Thyroid gland (tissue), 4 donors: ENCODE measurements around the gene CMC2.

Experiments used
- POLR2A ChIP-seq, 2 donors: fragments of 450-650 bp; IDR thresholded peaks; one replicate each; pipeline ENCODE4 v1.6.1; 2017; ENCODE audit warnings: antibody characterized with exemption in 2 of 2, mild to moderate bottlenecking in 2 of 2, moderate library complexity in 1 of 2
- TF ChIP-seq, protein P1 (sequence below), 6 experiments: fragments of 200-600 bp in 3 of 6; fragments of 450-650 bp in 3 of 6; sonication (generic) in 3 of 6; IDR thresholded peaks; one replicate each; pipeline ENCODE4 v1.5.1; 2016 to 2019; ENCODE audit warnings: antibody characterized with exemption in 6 of 6, mild to moderate bottlenecking in 2 of 6, inconsistent platforms in 1 of 6, moderate library complexity in 1 of 6

- TF ChIP-seq, protein P1, sequence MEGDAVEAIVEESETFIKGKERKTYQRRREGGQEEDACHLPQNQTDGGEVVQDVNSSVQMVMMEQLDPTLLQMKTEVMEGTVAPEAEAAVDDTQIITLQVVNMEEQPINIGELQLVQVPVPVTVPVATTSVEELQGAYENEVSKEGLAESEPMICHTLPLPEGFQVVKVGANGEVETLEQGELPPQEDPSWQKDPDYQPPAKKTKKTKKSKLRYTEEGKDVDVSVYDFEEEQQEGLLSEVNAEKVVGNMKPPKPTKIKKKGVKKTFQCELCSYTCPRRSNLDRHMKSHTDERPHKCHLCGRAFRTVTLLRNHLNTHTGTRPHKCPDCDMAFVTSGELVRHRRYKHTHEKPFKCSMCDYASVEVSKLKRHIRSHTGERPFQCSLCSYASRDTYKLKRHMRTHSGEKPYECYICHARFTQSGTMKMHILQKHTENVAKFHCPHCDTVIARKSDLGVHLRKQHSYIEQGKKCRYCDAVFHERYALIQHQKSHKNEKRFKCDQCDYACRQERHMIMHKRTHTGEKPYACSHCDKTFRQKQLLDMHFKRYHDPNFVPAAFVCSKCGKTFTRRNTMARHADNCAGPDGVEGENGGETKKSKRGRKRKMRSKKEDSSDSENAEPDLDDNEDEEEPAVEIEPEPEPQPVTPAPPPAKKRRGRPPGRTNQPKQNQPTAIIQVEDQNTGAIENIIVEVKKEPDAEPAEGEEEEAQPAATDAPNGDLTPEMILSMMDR (IDR thresholded peaks at IDR 0.05) = no peak
- no peak for TF ChIP-seq POLR2A (IDR thresholded peaks at IDR 0.05)
Observed at GRCh38 chr16:80992676-80993293, 13.9 kb downstream of the CMC2 start.
